Right lobe of liver (tissue), 4 donors: Measurements from ENCODE around the gene RABGAP1.

Source experiments
- CTCF ChIP-seq, 4 donors: fragments of 200-600 bp in 3 of 4; fragments of 450-650 bp in 1 of 4; IDR thresholded peaks; one replicate each; pipeline versions ENCODE4 v1.5.1 to v1.8.0; 2016 to 2022; ENCODE audit warnings: antibody characterized with exemption in 4 of 4, mild to moderate bottlenecking in 2 of 4
- POLR2A ChIP-seq: fragments of 450-650 bp; IDR thresholded peaks from one replicate; pipeline ENCODE4 v1.6.1; 2017; ENCODE audit warnings: antibody characterized with exemption, mild to moderate bottlenecking
- donor health status: DM: no; HTN: no; CAD: no.
- donor health status: DM: no; HTN: no; CAD: no.
- donor health status: DM: no; HTN: yes; CAD: no.

GRCh38 chr9:123062351-123063176, 121.7 kb downstream of the RABGAP1 start:
- no peak for TF ChIP-seq CTCF (IDR thresholded peaks at IDR 0.05)
- TF ChIP-seq POLR2A = no peak
